Measurements from ENCODE around the gene HDAC4.

DNA sequence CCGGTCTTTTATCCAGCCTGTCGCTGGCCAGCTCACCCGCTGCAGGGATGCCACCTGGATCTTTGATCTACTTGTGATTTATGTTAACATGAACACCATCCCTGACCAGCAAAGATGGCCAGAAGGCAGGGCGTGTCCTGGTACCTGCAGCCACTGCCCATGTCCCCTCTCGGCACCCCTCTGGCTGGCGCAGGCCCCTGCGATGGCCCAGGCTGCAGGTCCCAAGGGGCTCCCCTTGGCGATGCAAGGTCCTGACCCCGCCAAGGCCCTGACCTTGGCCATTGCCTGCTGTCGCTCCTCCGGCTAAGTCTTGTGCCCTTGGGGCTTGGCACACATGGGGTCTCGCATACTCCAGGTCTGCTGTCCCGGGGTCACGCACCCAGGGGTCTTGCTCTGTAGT lies 338.1 kb downstream of the HDAC4 start:
- TF ChIP-seq, protein P1, sequence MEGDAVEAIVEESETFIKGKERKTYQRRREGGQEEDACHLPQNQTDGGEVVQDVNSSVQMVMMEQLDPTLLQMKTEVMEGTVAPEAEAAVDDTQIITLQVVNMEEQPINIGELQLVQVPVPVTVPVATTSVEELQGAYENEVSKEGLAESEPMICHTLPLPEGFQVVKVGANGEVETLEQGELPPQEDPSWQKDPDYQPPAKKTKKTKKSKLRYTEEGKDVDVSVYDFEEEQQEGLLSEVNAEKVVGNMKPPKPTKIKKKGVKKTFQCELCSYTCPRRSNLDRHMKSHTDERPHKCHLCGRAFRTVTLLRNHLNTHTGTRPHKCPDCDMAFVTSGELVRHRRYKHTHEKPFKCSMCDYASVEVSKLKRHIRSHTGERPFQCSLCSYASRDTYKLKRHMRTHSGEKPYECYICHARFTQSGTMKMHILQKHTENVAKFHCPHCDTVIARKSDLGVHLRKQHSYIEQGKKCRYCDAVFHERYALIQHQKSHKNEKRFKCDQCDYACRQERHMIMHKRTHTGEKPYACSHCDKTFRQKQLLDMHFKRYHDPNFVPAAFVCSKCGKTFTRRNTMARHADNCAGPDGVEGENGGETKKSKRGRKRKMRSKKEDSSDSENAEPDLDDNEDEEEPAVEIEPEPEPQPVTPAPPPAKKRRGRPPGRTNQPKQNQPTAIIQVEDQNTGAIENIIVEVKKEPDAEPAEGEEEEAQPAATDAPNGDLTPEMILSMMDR (IDR thresholded peaks at IDR 0.05): no peak
- no peak for TF ChIP-seq POLR2A (IDR thresholded peaks at IDR 0.05)
